Lower leg skin (tissue), 3 donors: ENCODE measurements around the gene KLF2.

ENCODE experiments used
- POLR2A ChIP-seq, 2 donors: fragments of 450-650 bp; IDR thresholded peaks; one replicate each; pipeline ENCODE4 v1.6.1; 2016 to 2017; ENCODE audit warnings: antibody characterized with exemption in 2 of 2, mild to moderate bottlenecking in 1 of 2, moderate library complexity in 1 of 2
- TF ChIP-seq, protein P1 (sequence below), 3 donors: fragments of 450-650 bp; IDR thresholded peaks; one replicate each; pipeline ENCODE4 v1.5.1; 2016; ENCODE audit warnings: antibody characterized with exemption in 3 of 3, mild to moderate bottlenecking in 3 of 3, moderate library complexity in 2 of 3

GRCh38 chr19:16368385-16369305 is 44.0 kb downstream of the KLF2 start:
- TF ChIP-seq, protein P1, sequence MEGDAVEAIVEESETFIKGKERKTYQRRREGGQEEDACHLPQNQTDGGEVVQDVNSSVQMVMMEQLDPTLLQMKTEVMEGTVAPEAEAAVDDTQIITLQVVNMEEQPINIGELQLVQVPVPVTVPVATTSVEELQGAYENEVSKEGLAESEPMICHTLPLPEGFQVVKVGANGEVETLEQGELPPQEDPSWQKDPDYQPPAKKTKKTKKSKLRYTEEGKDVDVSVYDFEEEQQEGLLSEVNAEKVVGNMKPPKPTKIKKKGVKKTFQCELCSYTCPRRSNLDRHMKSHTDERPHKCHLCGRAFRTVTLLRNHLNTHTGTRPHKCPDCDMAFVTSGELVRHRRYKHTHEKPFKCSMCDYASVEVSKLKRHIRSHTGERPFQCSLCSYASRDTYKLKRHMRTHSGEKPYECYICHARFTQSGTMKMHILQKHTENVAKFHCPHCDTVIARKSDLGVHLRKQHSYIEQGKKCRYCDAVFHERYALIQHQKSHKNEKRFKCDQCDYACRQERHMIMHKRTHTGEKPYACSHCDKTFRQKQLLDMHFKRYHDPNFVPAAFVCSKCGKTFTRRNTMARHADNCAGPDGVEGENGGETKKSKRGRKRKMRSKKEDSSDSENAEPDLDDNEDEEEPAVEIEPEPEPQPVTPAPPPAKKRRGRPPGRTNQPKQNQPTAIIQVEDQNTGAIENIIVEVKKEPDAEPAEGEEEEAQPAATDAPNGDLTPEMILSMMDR (IDR thresholded peaks at IDR 0.05), result no peak
- TF ChIP-seq POLR2A (IDR thresholded peaks at IDR 0.05), result no peak
